C4-2B (cell line): ENCODE data around the gene NEK3.

Experiments used
- ZFX ChIP-seq: fragments of 450-650 bp; IDR thresholded peaks from 2 replicates; pipeline ENCODE4 v1.6.1; 2017
- TF ChIP-seq, protein P1 (sequence below): fragments of 450-650 bp; conservative IDR thresholded peaks from 2 replicates; pipeline ENCODE4 v1.5.1; 2017; ENCODE audit warnings: mild to moderate bottlenecking

DNA sequence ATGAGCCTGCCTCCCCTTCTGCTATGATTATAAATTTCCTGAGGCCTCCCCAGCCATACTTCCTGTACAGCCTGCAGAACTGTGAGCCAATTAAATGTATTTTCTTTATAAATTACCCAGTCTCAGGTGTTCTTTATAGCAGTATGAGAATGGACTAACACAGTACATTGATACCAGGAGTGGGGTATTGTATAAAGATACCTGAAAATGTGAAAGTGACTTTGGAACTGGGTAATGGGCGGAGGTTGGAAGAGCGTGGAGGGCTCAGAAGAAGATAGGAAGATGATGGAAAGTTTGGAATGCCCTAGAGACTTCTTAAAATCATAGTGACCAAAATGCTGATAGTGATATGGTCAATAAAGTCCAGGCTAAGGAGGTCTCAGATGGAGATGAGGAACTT, 63.3 kb downstream of the NEK3 start:
- TF ChIP-seq, protein P1, sequence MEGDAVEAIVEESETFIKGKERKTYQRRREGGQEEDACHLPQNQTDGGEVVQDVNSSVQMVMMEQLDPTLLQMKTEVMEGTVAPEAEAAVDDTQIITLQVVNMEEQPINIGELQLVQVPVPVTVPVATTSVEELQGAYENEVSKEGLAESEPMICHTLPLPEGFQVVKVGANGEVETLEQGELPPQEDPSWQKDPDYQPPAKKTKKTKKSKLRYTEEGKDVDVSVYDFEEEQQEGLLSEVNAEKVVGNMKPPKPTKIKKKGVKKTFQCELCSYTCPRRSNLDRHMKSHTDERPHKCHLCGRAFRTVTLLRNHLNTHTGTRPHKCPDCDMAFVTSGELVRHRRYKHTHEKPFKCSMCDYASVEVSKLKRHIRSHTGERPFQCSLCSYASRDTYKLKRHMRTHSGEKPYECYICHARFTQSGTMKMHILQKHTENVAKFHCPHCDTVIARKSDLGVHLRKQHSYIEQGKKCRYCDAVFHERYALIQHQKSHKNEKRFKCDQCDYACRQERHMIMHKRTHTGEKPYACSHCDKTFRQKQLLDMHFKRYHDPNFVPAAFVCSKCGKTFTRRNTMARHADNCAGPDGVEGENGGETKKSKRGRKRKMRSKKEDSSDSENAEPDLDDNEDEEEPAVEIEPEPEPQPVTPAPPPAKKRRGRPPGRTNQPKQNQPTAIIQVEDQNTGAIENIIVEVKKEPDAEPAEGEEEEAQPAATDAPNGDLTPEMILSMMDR, result no peak
- no peak for TF ChIP-seq ZFX
